Measurements from ENCODE around the gene CAMSAP3.

Gene CAMSAP3

GRCh38 chr19:7650148-7650547, 54.5 kb downstream of the CAMSAP3 start:
- H3K27me3 ChIP-seq, result no peaks in the 10 kb centered on the region
- peaks cover 51 to 53% of the 10 kb centered on the region in 2 experiments for H3K4me1 ChIP-seq (ENCODE audit: control insufficient read depth in 1 of 2, insufficient read depth in 1 of 2, low read depth in 1 of 2, low read length in 1 of 2)
- H3K27ac ChIP-seq, result no peak overlapping the region
- H3K4me3 ChIP-seq (ENCODE audit: low read depth in 1 of 2, low read length in 1 of 2), result no peak overlapping the region
- no peaks in the 10 kb centered on the region for H3K9me3 ChIP-seq
- TF ChIP-seq CTCF (IDR thresholded peaks at IDR 0.05), result no peak
- H3K36me3 ChIP-seq, result peaks cover 36% of the 10 kb centered on the region

GRCh38 chr19:7652061-7652641, 56.5 kb downstream of the CAMSAP3 start:
- peak overlapping the region; percentile 91 for H3K27ac ChIP-seq
- peak; percentile 98 for TF ChIP-seq CTCF (IDR thresholded peaks at IDR 0.05)

GRCh38 chr19:7654401-7654800, 58.7 kb downstream of the CAMSAP3 start:
- no peaks in the 10 kb centered on the region for H3K36me3 ChIP-seq
- no peak overlapping the region for H3K4me3 ChIP-seq (ENCODE audit: low read depth in 1 of 2, low read length in 1 of 2)
- no peaks in the 10 kb centered on the region for H3K9me3 ChIP-seq
- H3K27ac ChIP-seq, result peak overlapping the region; percentile 91
- no peaks in the 10 kb centered on the region for H3K27me3 ChIP-seq
- TF ChIP-seq CTCF (IDR thresholded peaks at IDR 0.05), result no peak
- H3K4me1 ChIP-seq (ENCODE audit: control insufficient read depth in 1 of 2, insufficient read depth in 1 of 2, low read depth in 1 of 2, low read length in 1 of 2), result peaks cover 77 to 78% of the 10 kb centered on the region in 2 experiments

More at GRCh38 chr19:7652061-7652641, 56.5 kb downstream of the CAMSAP3 start:
- H3K4me1 ChIP-seq (ENCODE audit: control insufficient read depth in 1 of 2, insufficient read depth in 1 of 2, low read depth in 1 of 2, low read length in 1 of 2), result peaks cover 55 to 56% of the 10 kb centered on the region in 2 experiments
- no peaks in the 10 kb centered on the region for H3K9me3 ChIP-seq
- H3K27me3 ChIP-seq, result no peaks in the 10 kb centered on the region
- H3K36me3 ChIP-seq, result peaks cover 16% of the 10 kb centered on the region
- peak overlapping the region; percentile 51 to 55 for H3K4me3 ChIP-seq (ENCODE audit: low read depth in 1 of 2, low read length in 1 of 2)

- TF ChIP-seq CTCF (IDR thresholded peaks at IDR 0.05), result no peak
- no peaks in the 10 kb centered on the region for H3K27me3 ChIP-seq
- H3K27ac ChIP-seq, result peak overlapping the region; percentile 91
- H3K4me1 ChIP-seq (ENCODE audit: control insufficient read depth in 1 of 2, insufficient read depth in 1 of 2, low read depth in 1 of 2, low read length in 1 of 2), result peaks cover 77 to 81% of the 10 kb centered on the region in 2 experiments
- no peaks in the 10 kb centered on the region for H3K36me3 ChIP-seq
- no peaks in the 10 kb centered on the region for H3K9me3 ChIP-seq
- H3K4me3 ChIP-seq (ENCODE audit: low read depth in 1 of 2, low read length in 1 of 2), result peak overlapping the region; percentile 48 to 55
Measured at GRCh38 chr19:7655581-7655980, 59.9 kb downstream of the CAMSAP3 start.

GRCh38 chr19:7657131-7657751, 61.6 kb downstream of the CAMSAP3 start:
- Histone ChIP-seq H3K27ac (peak overlapping the region; percentile 91), H3K9me3 (no peaks in the 10 kb centered on the region), H3K4me1 (ENCODE audit: control insufficient read depth in 1 of 2, insufficient read depth in 1 of 2, low read depth in 1 of 2, low read length in 1 of 2) (peaks cover 70 to 74% of the 10 kb centered on the region in 2 experiments), H3K36me3 (no peaks in the 10 kb centered on the region), H3K4me3 (ENCODE audit: low read depth in 1 of 2, low read length in 1 of 2) (peak overlapping the region; percentile 48 to 55), H3K27me3 (no peaks in the 10 kb centered on the region)
- no peak for TF ChIP-seq CTCF (IDR thresholded peaks at IDR 0.05)
